ENCODE results near the gene DAPK1.

The DAPK1 gene

DNA sequence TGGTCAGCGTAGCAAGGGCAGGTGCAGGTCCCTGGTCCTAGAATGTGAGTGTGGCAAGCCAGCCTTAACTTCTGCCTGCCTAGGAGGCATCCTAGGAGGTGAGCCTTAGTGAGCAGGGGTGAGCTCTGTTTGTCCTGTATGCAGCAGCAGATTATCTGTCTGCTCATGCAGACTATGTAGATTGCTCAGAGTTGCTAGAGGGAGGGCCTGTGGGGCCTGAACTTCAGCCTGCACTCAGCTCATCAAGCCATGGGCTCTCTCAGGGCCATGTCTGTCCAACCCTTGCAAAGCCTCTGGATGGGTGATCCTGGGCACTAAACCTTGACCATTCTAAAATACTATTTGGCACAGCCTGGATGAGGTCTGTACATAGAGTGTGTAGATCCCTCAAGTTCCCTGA lies 219.8 kb downstream of the DAPK1 start:
- Histone ChIP-seq H3K27me3 (replicated peaks; ENCODE audit: insufficient read depth, low read length) (no peaks in the 10 kb centered on the region), H3K4me1 (ENCODE audit: low read length) (peaks cover 1% of the 10 kb centered on the region; the same call in 1 of the 2 replicates), H3K36me3 (replicated peaks; ENCODE audit: insufficient read depth, low read length) (no peaks in the 10 kb centered on the region), H3K79me2 (ENCODE audit: low read length) (no peaks in the 10 kb centered on the region), H3K4me3 (ENCODE audit: low read length) (no peak overlapping the region), H3F3A (ENCODE audit: insufficient read depth, low read length) (no peaks in the 10 kb centered on the region), H3K9me3 (replicated peaks; ENCODE audit: insufficient read depth, low read length) (no peaks in the 10 kb centered on the region), H3K9me2 (replicated peaks; ENCODE audit: insufficient read depth, low read length) (no peaks in the 10 kb centered on the region), H4K20me1 (ENCODE audit: insufficient read depth, low read length) (no peaks in the 10 kb centered on the region), H3K27ac (ENCODE audit: low read length) (no peak overlapping the region), H3K9ac (ENCODE audit: low read length) (no peak overlapping the region), H2AFZ (ENCODE audit: low read length) (no peak overlapping the region), H3K4me2 (ENCODE audit: low read depth, low read length) (no peak overlapping the region)
- DNase-seq = no peak
- TF ChIP-seq EZH2phosphoT487 (IDR thresholded peaks at IDR 0.05; ENCODE audit: low read length) = no peak
- no peak for TF ChIP-seq CTCF (IDR thresholded peaks at IDR 0.05; ENCODE audit: low read length)
- no peak for TF ChIP-seq EZH2 (optimal IDR thresholded peaks at IDR 0.05; ENCODE audit: low read depth, low read length)

DNA sequence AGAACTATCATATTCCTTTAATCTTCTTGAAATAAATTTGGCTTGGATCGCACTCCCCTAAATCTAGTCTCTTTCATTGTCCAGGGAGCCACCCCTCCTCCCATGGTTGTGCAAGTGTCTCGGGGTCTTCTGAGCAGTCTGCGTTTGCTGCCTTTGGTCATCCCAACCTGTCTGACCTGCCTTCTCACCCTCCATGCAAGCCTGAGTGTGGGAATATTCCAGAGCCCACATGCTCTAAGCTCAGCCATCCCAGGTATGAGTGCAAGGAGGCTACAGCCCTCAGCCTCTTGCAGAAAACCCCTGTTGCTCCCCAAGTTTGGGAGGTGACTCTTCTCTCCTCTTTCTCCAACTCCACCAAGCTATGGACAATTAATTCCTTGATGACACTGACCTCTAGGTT lies 220.6 kb downstream of the DAPK1 start:
- Histone ChIP-seq H3F3A (ENCODE audit: insufficient read depth, low read length) (no peaks in the 10 kb centered on the region), H3K4me1 (ENCODE audit: low read length) (peaks cover 5% of the 10 kb centered on the region; the same call in 1 of the 2 replicates), H3K9me3 (replicated peaks; ENCODE audit: insufficient read depth, low read length) (no peaks in the 10 kb centered on the region), H3K9me2 (replicated peaks; ENCODE audit: insufficient read depth, low read length) (no peaks in the 10 kb centered on the region), H3K27me3 (replicated peaks; ENCODE audit: insufficient read depth, low read length) (no peaks in the 10 kb centered on the region), H3K79me2 (ENCODE audit: low read length) (no peaks in the 10 kb centered on the region), H3K36me3 (replicated peaks; ENCODE audit: insufficient read depth, low read length) (no peaks in the 10 kb centered on the region), H2AFZ (ENCODE audit: low read length) (no peak overlapping the region), H3K4me2 (ENCODE audit: low read depth, low read length) (no peak overlapping the region), H3K9ac (ENCODE audit: low read length) (no peak overlapping the region), H3K4me3 (ENCODE audit: low read length) (no peak overlapping the region), H4K20me1 (ENCODE audit: insufficient read depth, low read length) (no peaks in the 10 kb centered on the region), H3K27ac (ENCODE audit: low read length) (no peak overlapping the region)
- no peak for DNase-seq
- TF ChIP-seq EZH2phosphoT487 (IDR thresholded peaks at IDR 0.05; ENCODE audit: low read length) = no peak
- no peak for TF ChIP-seq CTCF (IDR thresholded peaks at IDR 0.05; ENCODE audit: low read length)
- no peak for TF ChIP-seq EZH2 (optimal IDR thresholded peaks at IDR 0.05; ENCODE audit: low read depth, low read length)

DNA sequence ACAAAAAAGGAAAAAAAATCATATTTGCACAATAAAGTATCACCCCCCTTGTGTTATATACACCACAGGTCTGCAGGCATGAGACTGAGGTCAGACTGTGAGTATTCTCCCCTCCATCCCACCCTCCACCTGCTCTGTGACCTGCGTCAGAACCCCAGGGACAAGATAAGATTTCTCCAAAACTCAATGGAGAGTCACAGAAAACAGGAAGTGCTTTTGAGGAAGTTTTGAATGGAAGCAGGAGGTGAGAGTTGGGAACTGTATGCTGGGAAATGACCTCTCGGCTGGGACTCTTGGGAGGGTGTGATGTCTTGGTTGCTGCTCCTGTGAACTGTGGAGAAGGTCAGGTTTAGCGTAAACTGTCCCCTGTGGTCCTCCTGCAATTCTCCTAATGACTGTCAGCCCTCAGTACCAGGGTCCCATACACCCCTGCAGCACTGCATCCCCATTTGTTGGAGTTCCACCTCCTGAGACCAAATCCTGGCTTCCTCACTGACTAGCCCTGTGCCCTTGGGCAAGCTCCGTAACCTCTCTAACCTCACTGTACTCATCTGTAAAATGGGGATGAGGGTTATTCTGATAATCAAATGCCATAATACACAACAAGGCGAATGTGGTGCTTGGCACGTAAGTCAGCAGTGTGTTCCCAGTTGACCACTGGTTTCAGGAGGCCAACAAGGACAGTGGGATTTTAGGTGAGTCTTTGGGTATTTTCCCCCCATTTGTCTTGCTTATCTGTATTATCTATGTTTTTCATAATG lies 221.4 kb downstream of the DAPK1 start:
- no peak overlapping the region for H3K4me2 ChIP-seq (ENCODE audit: low read depth, low read length)
- H3K27ac ChIP-seq (ENCODE audit: low read length) = no peak overlapping the region
- no peak for DNase-seq
- H3K79me2 ChIP-seq (ENCODE audit: low read length) = no peaks in the 10 kb centered on the region
- H3K36me3 ChIP-seq (replicated peaks; ENCODE audit: insufficient read depth, low read length) = no peaks in the 10 kb centered on the region
- H3K4me1 ChIP-seq (ENCODE audit: low read length) = peaks cover 5% of the 10 kb centered on the region; the same call in 1 of the 2 replicates
- no peak overlapping the region for H3K4me3 ChIP-seq (ENCODE audit: low read length)
- no peaks in the 10 kb centered on the region for H3K9me2 ChIP-seq (replicated peaks; ENCODE audit: insufficient read depth, low read length)
- H4K20me1 ChIP-seq (ENCODE audit: insufficient read depth, low read length) = no peaks in the 10 kb centered on the region
- H3K9me3 ChIP-seq (replicated peaks; ENCODE audit: insufficient read depth, low read length) = no peaks in the 10 kb centered on the region
- no peaks in the 10 kb centered on the region for H3K27me3 ChIP-seq (replicated peaks; ENCODE audit: insufficient read depth, low read length)
- H2AFZ ChIP-seq (ENCODE audit: low read length) = no peak overlapping the region
- H3F3A ChIP-seq (ENCODE audit: insufficient read depth, low read length) = no peaks in the 10 kb centered on the region
- no peak for TF ChIP-seq EZH2 (optimal IDR thresholded peaks at IDR 0.05; ENCODE audit: low read depth, low read length)
- TF ChIP-seq CTCF (IDR thresholded peaks at IDR 0.05; ENCODE audit: low read length) = no peak
- no peak for TF ChIP-seq EZH2phosphoT487 (IDR thresholded peaks at IDR 0.05; ENCODE audit: low read length)
- H3K9ac ChIP-seq (ENCODE audit: low read length) = no peak overlapping the region
